GM18502 (cell line): Measurements from ENCODE around the gene AGAP2.

Experiments used
- ATAC-seq: cut with Tn5 transposase; IDR thresholded peaks from one replicate; pipeline ENCODE4 v1.9.1; 2021; ENCODE audit warnings: mild to moderate bottlenecking; ENCODE audit not compliant: unreplicated experiment, poor library complexity

Gene AGAP2

DNA sequence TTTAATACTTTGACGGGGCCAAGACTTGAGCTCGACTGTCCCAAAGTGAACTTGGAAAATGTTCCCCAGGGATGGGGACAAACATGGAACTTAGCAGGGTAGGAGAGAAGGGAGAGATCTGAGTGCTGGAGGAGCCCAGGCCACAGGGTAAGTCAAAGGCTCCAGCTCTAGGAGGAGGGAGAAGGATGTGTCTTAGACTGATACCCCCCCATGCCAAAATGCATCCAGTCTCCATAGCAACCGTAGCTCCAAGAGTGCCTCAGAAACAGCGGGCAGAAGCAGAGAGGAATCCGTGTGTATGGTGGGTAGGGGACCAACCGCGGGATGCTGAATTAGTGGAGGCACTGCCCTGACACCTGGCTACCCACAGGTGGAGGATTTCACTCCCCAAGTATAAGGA is 845 bp upstream of the AGAP2 start:
- ATAC-seq: no peak

DNA sequence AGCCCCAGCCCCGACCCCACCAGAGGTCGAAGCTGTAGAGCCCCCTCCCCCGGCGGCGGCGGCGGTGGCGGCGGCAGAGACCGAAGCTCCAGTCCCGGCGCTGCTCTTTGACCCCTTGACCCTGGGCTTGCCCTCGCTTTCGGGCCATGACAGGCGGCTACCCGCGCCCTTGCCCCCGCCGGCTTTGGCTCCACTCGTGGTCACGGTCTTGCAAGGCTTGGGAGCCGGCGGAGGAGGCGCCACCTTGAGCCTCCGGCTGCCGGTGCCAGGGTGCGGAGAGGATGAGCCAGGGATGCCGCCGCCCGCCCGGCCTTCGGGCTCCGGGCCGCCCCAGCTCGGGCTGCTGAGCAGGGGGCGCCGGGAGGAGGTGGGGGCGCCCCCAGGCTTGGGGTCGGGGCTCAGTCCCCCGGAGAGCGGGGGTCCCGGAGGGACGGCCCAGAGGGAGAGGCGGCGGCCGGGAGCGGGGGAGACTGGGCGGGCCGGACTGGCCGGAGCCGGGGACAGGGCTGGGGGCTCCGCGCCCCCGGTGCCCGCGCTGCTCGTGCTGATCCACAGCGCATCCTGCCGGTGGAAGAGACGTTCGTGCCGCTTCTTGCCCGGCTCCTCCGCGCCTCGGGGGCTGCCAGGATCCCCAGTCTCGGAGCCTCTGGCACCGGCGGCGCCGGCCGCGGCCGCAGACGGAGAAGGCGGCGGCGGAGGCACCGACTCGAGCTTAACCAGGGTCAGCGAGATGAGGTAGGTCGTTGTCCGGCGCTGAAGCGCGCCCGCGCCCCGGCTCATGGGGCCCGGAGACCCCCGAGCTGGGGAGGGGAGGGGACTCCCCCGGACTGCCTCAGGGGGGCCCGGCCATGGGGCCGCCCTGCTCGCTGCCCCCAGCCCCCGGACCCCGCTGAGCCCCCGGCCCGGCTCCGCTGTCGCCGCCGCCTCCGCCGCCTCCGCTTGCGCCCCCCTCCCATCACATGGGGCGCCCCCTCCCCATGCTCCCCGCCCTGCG is 778 bp downstream of the AGAP2 start:
- ATAC-seq: no peak

DNA sequence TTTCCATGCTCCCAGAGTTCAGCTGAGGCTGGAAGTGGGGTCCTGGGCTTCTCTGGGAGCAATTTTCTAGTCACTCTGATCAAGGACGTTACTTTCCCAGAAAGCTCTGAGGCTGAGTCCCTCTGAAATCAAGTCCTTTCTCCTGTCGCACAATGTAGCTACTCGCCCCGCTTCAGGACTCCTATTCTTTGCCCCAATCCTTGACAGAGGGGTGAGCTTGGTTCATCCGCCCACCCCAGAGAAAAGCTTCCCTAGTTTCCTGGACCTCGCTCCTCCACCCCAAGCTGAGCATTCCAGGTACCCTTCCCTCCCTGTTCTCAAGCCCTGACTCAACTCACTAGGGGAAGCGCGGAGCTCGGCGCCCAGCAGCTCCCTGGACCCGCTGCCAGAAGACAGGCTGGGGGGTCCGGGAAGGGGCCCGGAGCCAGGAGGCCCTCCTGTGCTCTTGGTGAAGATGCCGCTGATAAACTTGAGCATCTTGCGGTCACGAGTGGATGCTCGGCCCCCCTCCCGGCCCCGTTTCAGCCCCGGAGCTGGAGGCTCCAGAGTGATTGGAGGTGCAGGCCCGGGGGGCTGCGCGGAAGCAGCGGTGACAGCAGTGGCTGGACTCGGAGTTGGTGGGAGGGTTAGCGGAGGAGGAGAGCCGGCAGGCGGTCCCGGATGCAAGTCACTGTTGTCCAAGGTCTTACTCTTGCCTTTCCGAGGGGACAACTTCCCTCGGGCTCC is 1.6 kb downstream of the AGAP2 start:
- no peak for ATAC-seq

DNA sequence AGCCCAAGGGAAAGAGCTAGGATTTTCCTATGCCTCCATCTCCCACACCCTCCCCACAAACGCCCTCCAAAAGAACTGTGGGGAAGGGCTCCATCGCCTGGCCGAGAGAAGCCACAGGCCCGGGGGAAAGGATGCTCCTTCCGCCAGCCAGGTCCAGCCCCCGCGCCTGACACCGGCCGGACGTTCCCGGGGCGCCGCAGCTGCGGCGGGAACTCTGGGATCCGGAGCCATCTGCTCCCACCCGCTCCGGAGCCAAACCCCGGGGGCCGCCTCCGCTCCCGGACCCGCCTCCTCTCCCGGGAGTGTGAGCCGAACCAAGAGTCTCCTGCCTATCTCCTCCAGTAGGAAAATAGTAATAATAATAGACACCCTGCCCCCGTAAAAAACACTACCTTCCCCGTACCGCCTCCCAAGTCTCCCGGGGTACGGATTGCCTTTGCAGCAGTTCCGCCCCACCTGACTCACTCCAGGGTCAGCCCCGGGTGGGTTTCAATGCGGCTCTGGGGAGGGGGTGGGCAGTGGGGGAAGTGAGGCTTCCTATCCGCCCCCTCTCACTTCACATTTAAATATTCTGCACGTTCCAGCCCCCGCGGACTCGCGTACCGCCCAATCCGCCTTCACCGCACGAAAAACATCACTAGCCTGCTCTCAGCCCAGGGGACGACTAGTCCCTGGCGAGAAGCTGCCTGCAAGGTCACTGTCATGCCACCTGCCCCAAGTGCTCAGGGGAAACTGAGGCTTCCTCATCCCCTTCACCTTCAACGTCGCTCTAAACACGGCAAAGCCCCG is 2.4 kb downstream of the AGAP2 start:
- no peak for ATAC-seq

DNA sequence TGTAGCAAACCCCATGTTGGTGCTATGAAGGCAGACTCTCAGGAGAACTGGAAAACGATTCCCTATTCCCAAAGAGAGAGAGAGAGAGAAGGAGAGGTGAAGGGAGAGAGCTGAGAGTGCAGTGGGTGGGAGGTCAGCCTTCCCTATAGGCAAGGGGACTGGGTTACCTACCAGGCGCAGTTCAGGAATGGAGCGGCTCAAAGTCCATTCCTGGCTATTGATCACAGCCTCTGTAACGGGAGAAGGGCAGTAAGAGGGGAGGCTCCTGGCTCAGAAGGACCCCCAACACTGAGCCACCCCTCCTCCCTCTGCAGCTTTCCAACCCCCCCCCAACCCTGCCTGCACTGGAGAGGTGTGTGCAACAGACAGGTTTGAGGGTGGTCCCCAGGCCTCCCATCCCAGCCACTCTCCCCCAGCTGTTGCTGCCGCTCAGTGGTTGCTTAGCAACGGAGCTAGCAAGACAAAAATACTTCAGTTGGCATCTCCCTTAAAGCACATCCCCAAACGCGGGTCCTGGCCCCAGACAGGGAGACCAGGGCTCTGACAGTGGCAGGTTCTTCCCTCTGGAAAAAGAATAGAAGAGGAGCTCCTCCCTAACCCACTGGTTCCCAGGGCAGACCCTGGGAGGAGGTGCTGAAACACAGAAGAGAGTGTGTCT is 3.2 kb downstream of the AGAP2 start:
- ATAC-seq: no peak

DNA sequence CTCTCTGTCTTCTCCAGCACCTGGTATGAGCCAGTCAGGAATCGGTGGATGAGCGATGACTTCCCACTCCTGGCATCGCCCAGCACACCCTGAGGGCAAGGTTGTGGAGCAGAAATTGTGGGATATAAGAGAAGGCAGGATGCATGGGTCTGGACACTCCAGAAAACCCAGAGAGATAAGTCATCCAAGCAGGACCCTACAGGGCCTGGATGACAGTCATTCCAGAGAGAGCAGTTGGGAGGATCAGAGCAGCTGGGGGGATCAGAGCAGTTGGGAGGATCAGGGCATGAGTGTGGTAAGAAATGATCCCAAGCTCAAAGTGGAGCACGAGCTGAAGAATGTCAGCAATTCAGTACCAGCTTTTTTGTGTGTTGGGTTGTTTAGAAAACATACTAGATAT is 4.0 kb downstream of the AGAP2 start:
- ATAC-seq: no peak

DNA sequence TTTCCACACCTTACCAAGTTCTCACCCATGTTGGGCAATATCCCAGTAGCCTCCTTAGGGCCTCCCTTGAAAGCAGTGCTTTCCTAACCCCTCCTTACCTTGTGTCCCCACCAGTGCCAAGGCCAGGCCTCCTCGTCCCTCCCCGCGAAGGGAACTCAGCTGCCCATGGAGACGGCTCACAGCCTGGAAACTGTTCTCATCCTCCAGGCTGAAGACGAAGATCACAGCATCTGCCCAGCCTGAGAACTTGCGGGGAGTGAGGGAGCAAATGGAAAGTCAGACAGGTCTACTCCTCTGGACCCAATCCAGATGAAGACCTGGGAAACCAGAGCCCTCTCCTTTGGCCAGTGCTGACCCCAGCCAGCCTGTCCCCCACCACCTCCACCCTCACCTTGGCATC is 4.6 kb downstream of the AGAP2 start:
- no peak for ATAC-seq

DNA sequence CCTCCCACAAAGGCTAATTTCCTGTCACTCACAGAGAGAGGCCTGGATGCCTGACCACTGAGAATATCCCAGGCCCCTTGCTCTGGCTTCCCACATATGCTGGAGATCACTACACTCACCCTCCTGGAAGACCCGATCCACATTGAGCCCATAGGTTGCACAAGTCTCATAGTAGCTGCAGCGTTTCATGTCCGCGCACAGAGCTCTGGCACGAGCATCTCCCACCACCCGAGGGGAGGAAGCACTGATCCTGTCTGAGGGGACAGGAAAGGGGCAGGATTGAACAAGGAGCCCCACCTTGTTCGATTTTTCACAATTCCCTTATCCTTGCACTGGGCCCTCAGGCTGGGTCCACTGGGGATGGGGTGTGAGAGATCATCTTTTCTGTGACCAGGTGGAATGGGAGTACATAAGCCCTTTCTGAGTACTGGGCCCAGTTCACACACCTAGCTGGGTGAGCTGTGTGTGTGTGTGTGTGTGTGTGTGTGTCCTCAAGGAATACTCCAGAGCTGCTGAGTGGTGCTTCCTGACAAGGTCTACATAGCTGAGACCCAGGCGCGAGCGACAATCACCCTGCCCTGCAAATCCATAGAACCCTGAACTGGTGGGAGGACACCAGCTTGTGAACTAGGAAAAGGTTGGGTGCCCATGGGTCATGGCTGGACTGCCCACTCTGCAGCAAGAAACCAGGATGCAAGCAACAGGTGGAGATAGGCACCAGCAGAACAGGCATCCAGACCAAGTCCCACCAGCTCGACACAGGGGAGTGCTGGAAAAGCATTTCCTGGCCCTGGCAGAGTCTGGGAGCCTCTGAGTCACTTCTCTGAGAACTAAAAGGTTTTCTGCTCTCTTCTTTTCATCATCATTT is 5.6 kb downstream of the AGAP2 start:
- no peak for ATAC-seq

DNA sequence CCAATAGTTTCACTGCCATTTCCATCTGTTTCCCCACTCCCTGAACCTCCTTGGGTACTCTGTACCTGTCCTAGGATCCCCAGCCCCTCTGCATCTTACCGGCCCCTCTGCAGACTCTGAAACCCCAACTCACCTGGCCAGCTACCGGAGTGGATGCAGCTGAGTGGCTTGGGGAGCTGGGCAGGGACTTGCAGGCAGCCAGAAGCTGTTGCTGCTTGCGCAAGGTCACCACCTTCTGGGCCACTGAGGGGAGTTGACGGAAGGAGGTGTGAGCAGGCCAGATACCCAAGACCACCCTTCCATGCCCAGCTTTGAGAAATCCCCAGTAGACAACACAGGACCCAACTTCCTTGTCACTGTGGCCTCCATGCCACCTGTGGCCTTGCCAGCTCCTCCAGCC is 6.3 kb downstream of the AGAP2 start:
- no peak for ATAC-seq

DNA sequence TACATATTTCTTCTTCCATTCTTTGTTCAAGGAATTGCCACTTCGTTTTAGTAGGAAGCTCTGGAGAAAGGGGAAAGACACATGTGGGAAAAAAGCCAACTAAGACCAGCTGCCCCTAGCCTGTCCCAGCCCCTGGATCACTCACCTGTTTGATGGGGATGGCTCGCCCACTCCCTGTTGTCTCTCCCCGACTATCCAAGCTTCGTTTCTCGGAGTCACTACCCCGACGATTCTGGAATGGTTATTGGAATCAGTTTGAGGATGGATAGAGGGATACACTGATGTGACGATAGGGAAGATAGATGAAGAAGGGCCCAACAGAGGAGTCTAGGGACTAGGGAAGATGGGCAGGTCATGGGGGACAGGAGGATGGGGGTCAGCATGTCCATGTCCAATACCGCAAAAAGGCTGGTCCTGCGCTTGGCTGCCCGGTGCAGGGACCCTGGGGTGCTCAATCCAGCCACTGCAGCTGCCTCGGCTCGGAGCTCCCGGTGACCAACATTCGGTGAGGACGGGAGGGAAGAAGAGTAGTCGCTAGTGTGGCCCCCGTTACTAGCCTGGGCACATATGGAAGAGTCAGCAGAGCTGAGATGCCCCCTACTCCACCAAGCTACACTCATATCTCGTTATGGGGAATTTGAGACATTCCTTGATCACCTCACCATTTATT is 7.0 kb downstream of the AGAP2 start:
- ATAC-seq: no peak

DNA sequence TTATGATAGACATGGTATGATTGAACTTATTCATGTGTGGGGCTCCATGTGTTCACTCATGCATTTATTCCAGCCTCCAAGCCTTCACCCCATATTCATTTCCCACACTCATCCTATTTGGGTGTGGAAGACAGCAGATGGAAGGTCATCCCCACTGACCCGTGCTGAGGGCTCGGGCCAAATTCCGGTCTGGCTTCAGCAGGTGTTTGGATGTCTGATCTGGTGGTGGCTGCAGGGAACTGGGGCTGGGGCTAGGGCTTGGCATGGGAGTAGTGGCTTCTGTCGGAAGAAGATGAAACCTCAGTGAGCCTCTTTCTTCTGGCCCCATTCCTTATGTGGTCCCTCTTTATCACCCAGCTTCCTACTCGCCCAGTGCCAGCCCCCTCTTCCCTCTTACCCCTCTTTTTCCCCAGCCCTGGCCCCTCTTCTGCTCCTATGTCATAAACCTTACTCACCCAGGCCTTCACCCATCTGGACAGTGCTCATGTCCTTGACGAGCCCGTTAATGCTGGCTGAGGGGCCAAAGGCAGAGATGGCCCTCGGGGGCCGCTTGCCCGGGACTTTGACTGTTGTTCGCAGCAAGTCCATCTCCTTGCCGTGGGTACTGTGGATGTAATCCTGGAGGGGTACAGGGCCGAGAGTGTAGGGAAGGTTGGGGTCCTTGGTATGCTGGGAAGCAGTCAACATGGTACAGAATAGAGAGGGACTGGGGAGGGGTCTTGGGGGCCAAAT is 8.0 kb downstream of the AGAP2 start:
- ATAC-seq: no peak

DNA sequence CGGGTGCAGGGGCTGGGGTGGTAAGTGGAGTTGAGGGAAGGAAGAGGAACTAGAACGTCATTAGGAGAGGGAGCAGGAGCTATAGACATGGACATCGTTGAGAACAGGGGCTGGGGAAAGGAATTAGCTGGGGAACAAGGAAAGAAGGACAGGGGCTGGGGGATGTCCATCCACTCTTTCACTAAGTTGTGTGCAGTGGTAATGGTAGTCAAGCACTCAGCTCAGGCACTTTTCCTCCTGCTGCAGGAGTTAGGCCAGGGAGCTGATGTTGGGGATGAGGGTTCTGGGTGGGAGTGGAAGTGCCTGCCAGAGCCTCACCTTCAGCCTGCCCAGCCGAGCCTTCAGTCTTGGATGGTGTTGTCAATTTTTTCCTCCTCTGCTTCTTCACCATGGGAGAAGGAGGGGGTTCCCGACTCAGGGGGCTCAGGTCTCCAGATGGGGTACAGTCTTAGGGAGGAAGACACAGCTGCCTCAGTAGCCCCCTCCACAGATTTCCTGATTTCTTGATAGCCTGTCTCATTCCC is 9.2 kb downstream of the AGAP2 start:
- no peak for ATAC-seq

DNA sequence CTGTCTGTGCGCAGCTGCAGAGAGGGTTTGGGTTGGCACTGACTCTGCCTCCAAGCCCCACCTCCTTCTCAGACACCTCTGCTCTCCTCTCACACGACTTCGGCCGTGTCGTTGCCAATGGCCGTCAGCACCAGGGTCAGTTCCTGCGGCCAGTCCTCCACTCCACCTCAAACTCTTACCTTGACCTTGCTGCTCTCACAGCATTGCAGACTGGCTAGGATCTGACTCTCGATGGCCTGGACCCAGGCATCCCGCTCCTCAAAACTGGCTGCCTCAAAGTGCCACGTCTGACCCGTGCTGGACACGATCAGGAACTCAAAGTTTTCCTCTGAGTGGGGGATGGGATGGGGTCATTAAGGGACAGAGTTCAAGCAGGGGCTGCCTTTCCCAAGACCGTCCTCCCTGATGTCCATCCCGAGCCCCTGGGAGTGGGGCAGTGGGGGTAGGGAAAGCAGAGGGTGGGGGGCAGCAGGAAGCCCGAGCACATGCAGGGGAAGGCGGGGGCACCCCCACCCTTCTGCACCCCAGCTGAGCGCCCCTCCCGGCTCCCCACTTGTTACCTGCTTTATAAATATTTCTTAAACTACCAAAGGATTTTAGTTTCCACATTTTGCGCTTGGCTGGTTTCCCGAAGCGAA is 10.7 kb downstream of the AGAP2 start:
- no peak for ATAC-seq

DNA sequence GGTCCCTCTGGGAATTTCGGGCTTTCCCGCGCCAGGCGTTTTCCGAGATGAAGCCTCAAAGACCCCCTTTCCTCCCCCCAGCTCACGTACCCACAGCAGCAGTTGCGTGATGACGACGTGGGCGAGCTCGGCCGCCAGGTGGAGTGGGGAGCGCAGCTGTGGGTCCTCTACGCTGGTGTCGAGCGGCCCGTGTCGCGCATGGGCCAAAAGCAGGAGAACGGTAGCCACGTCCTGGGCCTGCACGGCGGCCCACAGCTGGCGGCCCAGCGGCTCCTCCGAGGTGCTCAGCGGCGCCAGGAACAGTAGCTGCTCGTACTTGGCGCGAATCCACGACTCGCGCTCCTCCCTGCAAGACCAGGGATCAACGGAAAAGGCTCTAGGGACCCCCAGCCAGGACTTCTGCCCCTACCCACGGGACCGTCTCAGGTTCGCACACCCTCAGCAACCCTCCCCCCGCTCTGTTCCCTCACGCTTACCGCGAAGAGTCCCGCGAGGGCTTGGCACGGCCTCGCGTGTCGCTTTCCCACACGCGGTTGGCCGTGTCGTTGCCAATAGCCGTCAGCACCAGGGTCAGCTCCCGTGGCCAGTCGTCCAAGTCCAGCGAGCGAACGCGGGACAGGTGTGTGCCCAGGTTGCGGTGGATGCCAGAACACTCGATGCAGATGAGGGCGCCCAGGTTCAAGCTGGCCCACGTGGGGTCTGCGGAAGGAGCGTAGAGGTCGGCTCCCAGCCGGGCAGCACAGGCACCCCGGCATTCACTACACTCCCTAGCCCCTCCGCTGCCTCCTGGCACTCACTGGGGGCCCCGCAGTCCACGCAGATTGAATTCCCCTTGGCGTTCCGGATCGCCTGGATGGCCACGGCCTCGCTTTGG is 11.4 kb downstream of the AGAP2 start:
- ATAC-seq: no peak

DNA sequence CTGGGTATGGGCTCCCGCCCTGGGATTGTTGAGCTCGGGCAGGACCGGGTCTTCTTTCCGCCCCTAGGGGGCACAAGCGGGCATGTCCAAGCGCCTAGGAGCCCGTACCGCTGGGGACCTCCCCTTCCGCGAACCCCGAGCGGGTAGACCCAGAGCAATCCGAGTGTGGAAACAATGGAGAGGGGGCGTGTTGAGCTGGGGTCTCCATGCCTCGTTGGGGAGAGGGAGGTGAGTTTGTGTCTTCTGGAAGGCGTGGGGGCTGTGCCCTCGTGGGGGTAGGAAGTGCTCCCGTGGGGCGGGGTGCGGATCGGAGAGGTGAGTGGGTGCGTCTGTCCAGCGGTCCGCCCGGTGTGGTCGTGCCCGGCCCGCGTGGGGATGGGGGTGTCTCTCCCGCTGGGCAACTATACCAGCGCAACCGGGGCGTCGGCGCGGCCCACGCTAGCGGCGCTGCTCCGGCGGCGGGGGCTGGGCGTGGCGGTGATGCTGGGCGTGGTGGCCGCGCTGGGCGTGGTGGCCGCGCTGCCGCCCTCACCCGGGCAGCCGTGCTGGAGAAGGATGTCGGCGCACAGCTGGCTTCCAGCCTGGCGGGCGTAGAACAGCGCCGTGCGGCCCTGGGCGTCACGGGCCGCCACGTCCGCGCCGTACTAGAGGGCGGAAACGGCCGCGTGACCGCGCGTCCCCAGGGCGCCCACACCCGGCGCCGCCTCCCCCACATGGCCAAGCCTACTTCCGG is 12.2 kb downstream of the AGAP2 start:
- ATAC-seq: no peak

DNA sequence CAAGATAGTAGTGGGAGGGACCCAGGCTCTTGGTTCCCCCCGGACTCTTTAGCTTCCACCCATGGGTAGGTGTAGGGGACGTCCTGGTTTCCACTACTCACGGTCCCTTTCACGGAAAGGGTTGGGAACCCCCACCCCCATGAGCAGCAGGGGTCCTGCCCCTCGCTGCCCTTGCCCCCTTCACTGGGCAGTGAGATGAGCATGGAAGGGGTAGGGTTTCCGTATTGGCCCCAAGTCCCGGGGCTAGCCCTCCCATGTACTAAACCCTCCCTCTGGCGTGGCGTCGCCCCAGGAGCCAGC is 12.7 kb downstream of the AGAP2 start:
- ATAC-seq: no peak
